ENCODE measurements around the gene CSAD.

CSAD gene, protein sequence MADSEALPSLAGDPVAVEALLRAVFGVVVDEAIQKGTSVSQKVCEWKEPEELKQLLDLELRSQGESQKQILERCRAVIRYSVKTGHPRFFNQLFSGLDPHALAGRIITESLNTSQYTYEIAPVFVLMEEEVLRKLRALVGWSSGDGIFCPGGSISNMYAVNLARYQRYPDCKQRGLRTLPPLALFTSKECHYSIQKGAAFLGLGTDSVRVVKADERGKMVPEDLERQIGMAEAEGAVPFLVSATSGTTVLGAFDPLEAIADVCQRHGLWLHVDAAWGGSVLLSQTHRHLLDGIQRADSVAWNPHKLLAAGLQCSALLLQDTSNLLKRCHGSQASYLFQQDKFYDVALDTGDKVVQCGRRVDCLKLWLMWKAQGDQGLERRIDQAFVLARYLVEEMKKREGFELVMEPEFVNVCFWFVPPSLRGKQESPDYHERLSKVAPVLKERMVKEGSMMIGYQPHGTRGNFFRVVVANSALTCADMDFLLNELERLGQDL

DNA sequence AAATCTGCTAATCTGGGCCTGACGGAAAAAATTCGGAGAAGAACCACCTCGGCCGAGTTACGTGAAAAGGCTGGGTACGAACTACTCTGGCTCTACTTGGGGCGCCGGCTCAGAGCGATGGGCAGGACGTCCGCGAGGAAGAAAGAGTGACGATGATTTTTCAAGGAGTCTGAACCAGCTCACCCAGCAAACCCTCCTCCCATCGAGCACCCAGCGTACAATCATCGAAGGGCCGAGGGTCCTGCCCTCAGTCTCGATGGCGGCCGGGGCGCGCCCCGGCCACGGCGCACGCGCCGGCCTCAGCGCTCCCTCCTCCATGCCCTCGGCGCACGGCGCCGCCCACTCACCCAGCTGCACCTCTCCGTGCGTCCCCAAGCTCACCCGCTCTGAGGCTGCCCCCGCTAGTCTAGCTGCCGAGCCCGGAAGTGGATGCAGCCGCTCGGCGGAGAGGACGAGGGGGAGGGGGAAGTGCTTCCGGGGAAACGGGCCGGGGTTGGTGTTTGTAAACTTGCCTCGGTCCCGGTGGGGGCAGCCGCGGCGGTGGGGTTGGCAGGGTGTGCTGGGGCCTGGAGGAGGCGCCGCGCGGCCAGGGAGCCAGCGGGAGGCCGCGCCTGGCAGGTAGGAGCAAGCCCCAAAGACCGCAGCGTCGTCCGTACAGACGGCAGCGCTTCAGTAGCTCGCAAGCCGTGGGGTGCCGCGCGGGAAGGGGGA is at the start of gene CSAD, which contains the start of gene ZNF740:
CSAD (minus strand) TSS at position 706 of the 711 bp plus-strand sequence. CDS start 7,455 bp downstream, outside the sequence.
ZNF740 (plus strand) TSS at position 503 of the 711 bp plus-strand sequence. CDS start 1,262 bp downstream, outside the sequence.
- peak; percentile 99 for DNase-seq
- ATAC-seq, result peak; percentile 98
- Mint-ChIP-seq H3K27me3 (no peaks in the 10 kb centered on the region), H3K27ac (peak within 1 kb of the TSS; percentile 89), H3K36me3 (ENCODE audit: low read depth) (peaks cover 23% of the 10 kb centered on the region), H3K4me1 (peaks cover 50% of the 10 kb centered on the region), H3K9me3 (no peaks in the 10 kb centered on the region), H3K4me3 (peak within 1 kb of the TSS; percentile 87)

DNA sequence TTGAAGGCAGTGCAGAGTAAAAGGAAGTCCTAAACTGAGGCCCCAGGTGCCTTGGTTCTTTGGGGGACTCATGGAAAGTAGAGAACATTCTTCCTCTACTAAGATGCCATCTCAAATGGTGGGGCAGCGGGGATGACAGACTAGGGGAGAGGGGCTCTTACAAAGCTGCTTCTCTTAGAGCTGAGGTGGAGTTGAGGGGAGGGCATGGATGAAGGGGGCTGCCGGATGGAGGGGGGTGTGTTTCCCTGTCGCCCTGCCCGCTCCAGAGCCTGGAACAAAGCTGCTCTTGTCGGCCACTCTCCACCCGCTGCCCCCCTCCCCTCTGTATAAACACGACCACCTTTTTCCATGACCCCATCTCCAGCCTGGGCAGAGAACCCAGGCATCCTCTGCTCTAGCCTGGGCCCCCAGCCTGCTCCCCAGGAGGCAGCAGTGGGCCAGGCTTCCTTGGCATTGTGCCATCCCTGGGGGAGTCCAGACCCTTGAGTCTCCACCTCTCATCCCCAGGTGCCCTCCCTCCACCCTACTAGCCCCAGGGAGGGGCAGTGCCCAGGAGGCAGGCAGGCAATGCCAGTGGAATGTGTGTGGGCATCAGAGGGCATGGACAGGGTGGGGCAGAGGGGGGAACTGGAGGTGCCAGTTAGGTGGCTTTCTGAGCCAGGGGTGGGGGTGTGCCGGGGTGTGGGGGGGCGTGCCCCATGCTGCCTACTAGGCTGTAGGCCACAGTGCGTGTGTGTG is 49.6 kb upstream of the CSAD start:
- no peak for DNase-seq
- Mint-ChIP-seq H3K9me3 (no peaks in the 10 kb centered on the region), H3K36me3 (ENCODE audit: low read depth) (peaks cover 4% of the 10 kb centered on the region), H3K4me3 (no peak overlapping the region), H3K27ac (peak overlapping the region; percentile 1), H3K4me1 (peaks cover 75% of the 10 kb centered on the region), H3K27me3 (peaks cover 2% of the 10 kb centered on the region)
- ATAC-seq, result no peak

DNA sequence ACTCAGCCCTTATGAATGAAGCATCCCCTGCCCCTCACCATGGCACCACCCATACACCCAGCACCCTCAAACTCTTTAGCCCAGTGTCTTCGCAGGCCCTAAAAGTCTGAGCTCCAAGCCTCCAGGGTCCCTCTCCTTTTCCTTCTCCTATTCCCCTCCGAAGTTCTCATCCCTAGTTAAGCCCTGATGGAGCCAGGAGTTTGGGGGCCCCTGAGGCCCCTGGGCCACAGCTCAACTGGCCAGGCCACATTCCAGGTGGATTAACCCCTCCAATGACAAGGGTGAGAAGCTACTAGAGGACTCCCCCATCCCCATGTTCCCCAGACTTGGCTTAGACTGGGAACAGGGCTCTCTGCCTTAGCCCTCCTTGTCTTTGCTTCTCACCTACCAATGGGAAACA is 48.7 kb upstream of the CSAD start:
- H3K27ac Mint-ChIP-seq, result peak overlapping the region; percentile 0
- DNase-seq, result no peak
- H3K27me3 Mint-ChIP-seq, result peaks cover 2% of the 10 kb centered on the region
- H3K9me3 Mint-ChIP-seq, result no peaks in the 10 kb centered on the region
- H3K4me1 Mint-ChIP-seq, result peaks cover 75% of the 10 kb centered on the region
- H3K36me3 Mint-ChIP-seq (ENCODE audit: low read depth), result peaks cover 4% of the 10 kb centered on the region
- ATAC-seq, result no peak
- H3K4me3 Mint-ChIP-seq, result no peak overlapping the region

DNA sequence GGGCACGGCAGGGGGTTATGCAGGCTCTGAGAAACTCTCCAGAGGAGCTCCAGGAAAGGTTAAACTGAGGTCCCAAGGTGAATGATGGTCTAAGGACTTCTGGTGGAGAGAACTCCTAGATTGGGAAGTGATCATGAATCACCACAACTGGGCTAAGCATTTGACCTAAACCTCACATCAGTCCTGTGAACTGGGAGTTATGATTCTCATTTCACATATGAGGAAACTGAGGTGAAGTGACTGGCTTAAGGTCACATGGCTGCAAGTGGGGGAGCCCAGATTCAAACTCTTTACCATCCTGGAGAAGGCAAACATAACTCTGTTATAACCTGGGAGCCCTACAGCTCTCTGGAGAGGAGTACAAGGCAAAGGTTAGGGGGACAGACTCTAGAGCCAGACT is 47.1 kb upstream of the CSAD start:
- Mint-ChIP-seq H3K4me3 (no peak overlapping the region), H3K27me3 (no peaks in the 10 kb centered on the region), H3K4me1 (peaks cover 75% of the 10 kb centered on the region), H3K9me3 (no peaks in the 10 kb centered on the region), H3K27ac (peak overlapping the region; percentile 28), H3K36me3 (ENCODE audit: low read depth) (peaks cover 4% of the 10 kb centered on the region)
- DNase-seq (no peak), ATAC-seq (no peak)

DNA sequence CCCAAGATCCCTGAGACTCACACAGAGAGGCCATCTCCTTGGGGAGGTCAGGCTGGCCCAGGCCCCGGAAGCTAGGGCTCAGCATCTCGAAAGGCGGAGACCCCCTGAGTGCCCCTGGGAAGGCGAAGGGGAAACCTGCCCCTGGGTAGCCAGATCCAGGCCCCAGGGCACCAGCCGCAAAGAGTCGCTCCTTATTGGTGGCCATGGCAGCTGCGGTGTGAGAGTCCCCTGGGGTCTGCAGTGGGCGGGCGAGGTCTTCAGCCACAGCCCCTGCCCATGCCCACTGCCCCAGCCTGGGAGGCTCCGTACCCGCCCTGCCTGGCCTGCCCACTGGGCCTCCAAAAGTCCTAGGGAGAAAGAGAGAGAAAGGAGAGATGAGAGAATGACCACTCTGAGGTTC is 46.6 kb upstream of the CSAD start:
- Mint-ChIP-seq H3K36me3 (ENCODE audit: low read depth) (peaks cover 4% of the 10 kb centered on the region), H3K9me3 (no peaks in the 10 kb centered on the region), H3K27me3 (no peaks in the 10 kb centered on the region), H3K4me1 (peaks cover 75% of the 10 kb centered on the region), H3K4me3 (no peak overlapping the region), H3K27ac (no peak overlapping the region)
- ATAC-seq (no peak), DNase-seq (no peak)

DNA sequence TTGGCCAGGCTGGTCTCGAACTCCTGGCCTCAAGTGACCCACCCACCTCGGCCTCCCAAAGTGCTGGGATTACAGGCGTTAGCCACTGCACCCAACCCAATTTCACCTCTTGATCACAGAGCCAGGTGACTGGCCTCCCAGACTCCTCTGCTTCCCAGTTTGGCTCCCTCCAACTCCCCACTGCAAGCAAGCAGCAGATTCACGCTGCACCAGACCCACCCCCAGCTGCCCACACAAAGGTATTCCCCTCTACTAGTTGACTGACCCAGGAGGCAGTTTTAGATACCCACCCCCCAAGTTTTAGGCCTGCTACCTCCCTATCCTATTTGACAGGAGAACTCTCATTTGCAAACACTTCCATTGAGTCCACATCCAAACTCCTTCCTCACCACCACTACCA is 46.1 kb upstream of the CSAD start:
- Mint-ChIP-seq H3K27me3 (no peaks in the 10 kb centered on the region), H3K4me1 (peaks cover 79% of the 10 kb centered on the region), H3K27ac (no peak overlapping the region), H3K4me3 (no peak overlapping the region), H3K9me3 (no peaks in the 10 kb centered on the region), H3K36me3 (ENCODE audit: low read depth) (peaks cover 4% of the 10 kb centered on the region)
- ATAC-seq (no peak), DNase-seq (no peak)

DNA sequence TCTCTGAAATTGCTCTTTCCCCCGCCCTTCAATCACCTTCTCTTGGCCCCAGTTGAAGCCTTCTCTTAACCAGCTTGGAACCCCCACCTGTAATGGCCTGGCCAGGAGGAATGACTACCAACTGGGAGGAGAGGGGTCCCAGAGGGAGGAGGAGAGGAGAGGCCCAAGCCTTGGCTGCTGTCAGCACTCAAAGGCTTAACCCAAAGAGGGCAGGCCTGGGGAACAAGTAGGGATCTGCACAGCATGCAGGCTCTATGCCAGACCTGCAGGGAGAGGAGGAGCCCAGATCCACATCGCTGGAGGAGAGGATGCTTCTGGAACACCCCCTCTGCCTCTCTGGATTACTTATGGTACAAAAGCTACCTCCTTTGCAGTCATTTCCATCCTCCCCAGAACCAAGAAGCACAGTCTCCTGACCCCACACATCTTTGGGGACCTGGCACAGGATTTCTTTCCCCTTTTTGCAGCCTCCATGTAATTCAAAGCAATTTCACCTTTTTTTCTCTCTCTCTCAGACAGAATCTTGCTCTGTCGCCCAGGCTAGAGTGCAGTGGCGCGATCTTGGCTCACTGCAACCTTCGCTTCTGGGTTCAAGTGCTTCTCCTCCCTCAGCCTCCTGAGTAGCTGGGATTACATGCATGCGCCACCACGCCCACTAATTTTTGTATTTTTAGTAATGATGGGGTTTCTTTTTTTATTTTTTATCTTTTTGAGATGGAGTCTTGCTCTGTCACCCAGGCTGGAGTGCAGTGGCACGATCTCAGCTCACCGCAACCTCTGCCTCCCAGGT is 45.1 kb upstream of the CSAD start:
- no peak overlapping the region for H3K4me3 Mint-ChIP-seq
- no peaks in the 10 kb centered on the region for H3K9me3 Mint-ChIP-seq
- no peaks in the 10 kb centered on the region for H3K27me3 Mint-ChIP-seq
- DNase-seq, result no peak
- peaks cover 4% of the 10 kb centered on the region for H3K36me3 Mint-ChIP-seq (ENCODE audit: low read depth)
- peaks cover 74% of the 10 kb centered on the region for H3K4me1 Mint-ChIP-seq
- H3K27ac Mint-ChIP-seq, result peak overlapping the region; percentile 39
- ATAC-seq, result no peak

DNA sequence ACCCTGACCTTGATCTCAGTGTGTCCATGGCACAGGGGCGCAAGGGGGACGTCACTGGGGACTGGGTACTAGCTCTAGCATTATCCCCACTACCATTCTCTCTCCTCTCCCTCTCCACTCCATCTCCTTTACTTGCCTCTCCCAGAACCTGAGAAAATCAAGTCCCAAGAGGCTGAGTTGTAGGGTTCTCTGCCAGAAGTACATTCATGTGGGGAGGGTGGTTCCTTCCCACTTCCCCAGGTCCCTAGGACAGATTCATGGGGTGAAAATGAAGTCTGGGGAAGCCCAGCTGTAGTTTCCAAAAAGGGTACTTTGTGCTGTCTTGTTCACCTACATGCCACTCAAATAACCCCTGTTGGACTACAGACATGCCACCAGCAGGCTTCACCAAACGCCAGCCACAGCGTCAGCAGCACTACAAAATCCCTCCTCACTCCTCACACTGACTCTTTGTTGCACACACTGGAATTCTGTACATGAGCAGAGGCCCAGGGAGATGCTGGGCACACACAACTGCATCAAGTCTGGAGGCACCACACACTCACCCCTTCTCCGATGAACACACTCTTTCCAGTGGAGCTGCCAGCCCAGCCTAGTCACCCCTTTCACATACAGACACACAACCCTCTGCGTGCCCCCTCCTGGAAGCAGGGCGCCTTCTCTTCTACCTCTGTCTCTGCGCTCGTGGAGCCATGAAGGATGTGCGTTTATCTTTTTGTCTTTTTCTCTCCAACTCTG is 44.3 kb upstream of the CSAD start:
- peaks cover 74% of the 10 kb centered on the region for H3K4me1 Mint-ChIP-seq
- DNase-seq (no peak), ATAC-seq (no peak)
- peak overlapping the region; percentile 39 for H3K27ac Mint-ChIP-seq
- peaks cover 4% of the 10 kb centered on the region for H3K36me3 Mint-ChIP-seq (ENCODE audit: low read depth)
- H3K4me3 Mint-ChIP-seq, result no peak overlapping the region
- H3K9me3 Mint-ChIP-seq, result no peaks in the 10 kb centered on the region
- no peaks in the 10 kb centered on the region for H3K27me3 Mint-ChIP-seq

DNA sequence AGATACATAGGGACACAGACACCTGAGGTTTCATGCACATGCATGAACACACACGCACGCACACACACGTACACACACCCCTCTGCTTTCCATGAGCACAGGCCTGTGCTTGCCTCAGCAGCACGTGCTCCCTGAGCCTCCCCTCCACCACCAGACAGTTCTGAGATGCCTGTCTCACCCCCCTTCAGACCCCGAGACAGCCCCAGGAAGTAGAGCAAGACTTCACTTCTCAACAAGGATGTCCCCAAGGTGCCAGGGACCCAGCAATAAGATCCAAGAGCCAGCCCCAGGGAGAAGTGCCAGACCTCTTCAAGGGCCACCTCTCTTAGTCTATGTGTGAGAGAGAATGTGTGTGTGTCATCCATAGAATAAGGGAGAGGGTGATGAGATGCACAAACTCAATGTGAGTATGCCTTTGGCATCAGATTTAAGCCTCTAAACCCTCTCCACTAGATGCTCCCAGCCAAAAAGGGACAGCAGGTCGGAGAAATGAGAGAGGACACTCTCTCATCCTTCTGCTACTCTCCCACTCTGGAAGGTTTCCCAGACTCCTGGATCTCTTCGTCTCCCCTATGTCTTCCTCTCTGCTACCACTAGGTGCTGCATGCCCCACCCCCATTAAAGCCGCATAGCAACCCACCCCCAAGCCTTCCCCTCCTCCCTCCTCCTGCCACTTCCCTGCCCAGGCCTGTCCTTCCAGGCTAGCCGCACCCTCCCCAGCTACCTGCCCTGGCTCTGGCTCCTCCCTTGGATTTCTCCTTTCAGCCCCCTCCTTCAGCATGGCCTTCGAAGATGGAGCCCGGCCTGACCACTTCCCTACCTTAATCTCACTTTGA is 43.6 kb upstream of the CSAD start:
- ATAC-seq, result no peak
- Mint-ChIP-seq H3K9me3 (no peaks in the 10 kb centered on the region), H3K4me1 (peaks cover 70% of the 10 kb centered on the region), H3K36me3 (ENCODE audit: low read depth) (peaks cover 4% of the 10 kb centered on the region), H3K27ac (peak overlapping the region; percentile 39), H3K4me3 (peak overlapping the region; percentile 33), H3K27me3 (no peaks in the 10 kb centered on the region)
- DNase-seq, result no peak

DNA sequence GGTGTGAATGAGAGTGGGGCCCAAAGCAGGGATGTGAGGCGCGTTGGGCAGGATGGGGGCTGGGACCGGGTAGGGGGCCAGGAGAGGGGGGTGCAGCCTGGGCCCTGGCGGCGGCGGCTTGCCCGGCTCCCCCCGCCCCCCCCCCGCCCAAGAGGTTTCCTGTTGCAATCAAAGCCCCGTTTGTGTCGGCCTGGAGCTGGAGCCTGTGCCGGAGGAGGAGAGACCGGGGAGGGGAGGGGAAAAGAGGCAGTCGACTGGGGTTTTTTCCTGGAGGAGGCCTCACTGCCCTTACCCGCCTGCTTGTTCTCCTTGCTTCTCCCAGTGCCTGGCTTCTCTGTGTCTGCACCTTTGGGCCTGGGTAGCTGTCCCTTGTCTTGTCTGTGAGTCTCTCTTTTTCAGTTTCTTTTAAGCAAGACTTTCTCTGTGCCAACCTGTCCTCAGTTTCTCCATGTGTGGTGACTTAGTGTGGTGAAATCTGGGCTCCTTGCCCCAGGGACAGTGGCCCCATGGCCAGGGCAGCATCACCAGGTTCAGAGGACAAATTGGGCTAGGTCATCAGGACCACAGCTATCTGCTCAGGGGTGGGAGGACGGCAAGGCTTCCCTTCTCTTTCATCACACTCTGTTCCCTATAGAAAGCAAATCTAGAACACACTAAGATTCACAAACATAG is 42.8 kb upstream of the CSAD start:
- Mint-ChIP-seq H3K9me3 (no peaks in the 10 kb centered on the region), H3K4me3 (peak overlapping the region; percentile 54), H3K36me3 (ENCODE audit: low read depth) (peaks cover 4% of the 10 kb centered on the region), H3K27ac (peak overlapping the region; percentile 84), H3K4me1 (peaks cover 71% of the 10 kb centered on the region), H3K27me3 (no peaks in the 10 kb centered on the region)
- ATAC-seq, result no peak
- DNase-seq, result no peak

DNA sequence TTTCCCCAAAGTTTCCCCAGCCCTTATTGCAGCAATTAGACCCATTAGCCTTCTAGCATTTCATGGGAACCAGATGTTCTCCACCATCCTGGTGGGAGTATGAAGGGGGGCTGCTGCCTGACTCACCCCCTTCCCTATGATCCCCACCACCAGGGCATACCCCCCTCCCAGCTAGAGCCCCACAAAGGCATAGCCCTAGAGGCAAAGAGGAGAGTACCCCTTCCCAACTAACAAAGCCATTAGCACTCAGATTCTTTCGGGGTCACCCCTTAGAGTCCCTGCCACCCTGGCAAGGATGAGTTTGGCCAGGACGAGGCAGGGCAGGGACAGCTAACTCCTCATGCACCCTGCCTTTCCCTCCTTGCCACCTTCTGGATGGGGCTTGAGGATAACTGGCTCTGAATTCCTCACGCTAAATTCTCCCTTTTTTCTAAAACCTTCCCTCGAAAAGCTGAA is 42.1 kb upstream of the CSAD start:
- Mint-ChIP-seq H3K27ac (peak overlapping the region; percentile 84), H3K4me3 (peak overlapping the region; percentile 54), H3K36me3 (ENCODE audit: low read depth) (peaks cover 6% of the 10 kb centered on the region), H3K9me3 (no peaks in the 10 kb centered on the region), H3K27me3 (no peaks in the 10 kb centered on the region), H3K4me1 (peaks cover 72% of the 10 kb centered on the region)
- no peak for DNase-seq
- no peak for ATAC-seq

DNA sequence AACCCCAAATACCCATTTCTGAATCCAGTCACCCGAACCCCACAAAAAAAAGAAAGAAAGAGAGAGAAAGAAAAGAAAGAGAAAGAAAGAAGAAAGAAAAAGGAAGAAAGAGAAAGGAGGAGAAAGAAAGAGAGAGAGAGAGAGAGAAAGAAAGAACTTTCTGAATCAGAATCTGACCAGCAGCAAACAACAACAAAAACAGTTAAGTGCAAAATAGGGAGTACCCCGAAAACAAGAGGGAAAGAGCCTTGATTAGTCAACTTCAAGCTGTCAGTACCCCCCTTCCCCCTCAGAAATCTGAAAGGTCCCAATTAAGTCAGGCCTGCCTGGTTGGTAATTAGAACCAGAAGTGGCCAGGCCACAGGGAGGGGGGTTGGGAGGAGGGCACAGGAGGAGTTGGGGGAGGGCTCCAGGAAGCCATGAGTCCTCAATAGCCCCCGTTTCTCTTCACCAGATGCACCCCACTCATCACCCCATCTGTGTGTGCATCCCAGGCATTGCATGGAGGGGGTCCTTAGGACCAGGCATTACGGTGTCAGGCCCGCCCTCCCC is 41.5 kb upstream of the CSAD start:
- Mint-ChIP-seq H3K27ac (peak overlapping the region; percentile 84), H3K4me1 (peaks cover 76% of the 10 kb centered on the region), H3K4me3 (peak overlapping the region; percentile 77), H3K27me3 (no peaks in the 10 kb centered on the region), H3K9me3 (no peaks in the 10 kb centered on the region), H3K36me3 (ENCODE audit: low read depth) (peaks cover 7% of the 10 kb centered on the region)
- ATAC-seq, result no peak
- no peak for DNase-seq
